GM18499 (cell line): Measurements from ENCODE around the gene ITM2A.

Experiments used
- ATAC-seq: cut with Tn5 transposase; IDR thresholded peaks from one replicate; pipeline ENCODE4 v1.9.1; 2021; ENCODE audit warnings: moderate number of reproducible peaks; ENCODE audit not compliant: insufficient read depth, unreplicated experiment

ITM2A gene

GRCh38 chrX:79366873-79367749, at the start of gene ITM2A:
Gene ITM2A (minus strand): TSS chrX:79367334. CDS start chrX:79367215, 119 bp downstream.
- peak; percentile 50 for ATAC-seq

GRCh38 chrX:79415056-79415455, 47.9 kb upstream of the ITM2A start:
- no peak for ATAC-seq

- ATAC-seq, result no peak
Measured at GRCh38 chrX:79413963-79414362, 46.8 kb upstream of the ITM2A start.

- no peak for ATAC-seq
Measured at GRCh38 chrX:79412972-79413371, 45.8 kb upstream of the ITM2A start.

GRCh38 chrX:79412166-79412565, 45.0 kb upstream of the ITM2A start:
- no peak for ATAC-seq

GRCh38 chrX:79409657-79410056, 42.5 kb upstream of the ITM2A start:
- ATAC-seq, result no peak

GRCh38 chrX:79408623-79409322, 41.6 kb upstream of the ITM2A start:
- ATAC-seq, result no peak

- ATAC-seq, result no peak
Measured at GRCh38 chrX:79400623-79401022, 33.5 kb upstream of the ITM2A start.

GRCh38 chrX:79375340-79375739, 8.2 kb upstream of the ITM2A start:
- ATAC-seq, result no peak

GRCh38 chrX:79371640-79372039, 4.5 kb upstream of the ITM2A start:
- ATAC-seq, result no peak

- no peak for ATAC-seq
Measured at GRCh38 chrX:79371101-79371500, 4.0 kb upstream of the ITM2A start.

GRCh38 chrX:79369871-79370270, 2.7 kb upstream of the ITM2A start:
- ATAC-seq, result no peak

- ATAC-seq, result no peak
Measured at GRCh38 chrX:79368441-79368840, 1.3 kb upstream of the ITM2A start.

- no peak for ATAC-seq
Measured at GRCh38 chrX:79367907-79368306, 773 bp upstream of the ITM2A start.

- peak; percentile 9 for ATAC-seq
Measured at GRCh38 chrX:79366556-79366872, 620 bp downstream of the ITM2A start.

- no peak for ATAC-seq
Measured at GRCh38 chrX:79365591-79365990, 1.5 kb downstream of the ITM2A start.

GRCh38 chrX:79364306-79364705, 2.8 kb downstream of the ITM2A start:
- ATAC-seq, result no peak

GRCh38 chrX:79361192-79361870, 5.8 kb downstream of the ITM2A start:
- no peak for ATAC-seq

GRCh38 chrX:79336869-79337815, 30.0 kb downstream of the ITM2A start:
- ATAC-seq, result no peak

- ATAC-seq, result no peak
Measured at GRCh38 chrX:79330022-79330421, 37.1 kb downstream of the ITM2A start.
